Measurements from ENCODE around the gene WBP2NL.

Gene WBP2NL

GRCh38 chr22:42041784-42042183 lies 43.2 kb downstream of the WBP2NL start:
- CTCF ChIA-PET, result no interaction called here
- no peak overlapping the region for H3K27ac ChIP-seq

GRCh38 chr22:42050641-42051180 lies 52.1 kb downstream of the WBP2NL start:
- no peak for TF ChIP-seq CTCF (conservative IDR thresholded peaks at IDR 0.05; ENCODE audit: low read depth)
- H3K27ac ChIP-seq, result no peak overlapping the region
- DNase-seq (ENCODE audit: low spot score), result no peak
- CTCF ChIA-PET, result no interaction called here
- POLR2A ChIA-PET (ENCODE audit: low non-redundant PET), result no interaction called here

More at GRCh38 chr22:42041784-42042183, 43.2 kb downstream of the WBP2NL start:
- DNase-seq (ENCODE audit: low spot score), result no peak
- no peak for TF ChIP-seq CTCF (conservative IDR thresholded peaks at IDR 0.05; ENCODE audit: low read depth)
- POLR2A ChIA-PET (ENCODE audit: low non-redundant PET), result no interaction called here

- ChIA-PET CTCF (no interaction called here), POLR2A (ENCODE audit: low non-redundant PET) (no interaction called here)
- no peak overlapping the region for H3K27ac ChIP-seq
- TF ChIP-seq CTCF (conservative IDR thresholded peaks at IDR 0.05; ENCODE audit: low read depth), result no peak
- DNase-seq (ENCODE audit: low spot score), result no peak
These were observed 54.2 kb downstream of the WBP2NL start for GRCh38 chr22:42052765-42053164.

- TF ChIP-seq CTCF (conservative IDR thresholded peaks at IDR 0.05; ENCODE audit: low read depth), result no peak
- ChIA-PET POLR2A (ENCODE audit: low non-redundant PET) (no interaction called here), CTCF (no interaction called here)
- no peak for DNase-seq (ENCODE audit: low spot score)
- no peak overlapping the region for H3K27ac ChIP-seq
These were observed 58.3 kb downstream of the WBP2NL start for GRCh38 chr22:42056757-42057511.

- ChIA-PET POLR2A (ENCODE audit: low non-redundant PET) (no interaction called here), CTCF (no interaction called here)
- DNase-seq (ENCODE audit: low spot score), result no peak
- TF ChIP-seq CTCF (conservative IDR thresholded peaks at IDR 0.05; ENCODE audit: low read depth), result no peak
- H3K27ac ChIP-seq, result no peak overlapping the region
These were observed 61.9 kb downstream of the WBP2NL start for GRCh38 chr22:42060489-42060888.

GRCh38 chr22:42061041-42061440 lies 62.5 kb downstream of the WBP2NL start:
- no peak overlapping the region for H3K27ac ChIP-seq
- no peak for DNase-seq (ENCODE audit: low spot score)
- CTCF ChIA-PET, result no interaction called here
- no peak for TF ChIP-seq CTCF (conservative IDR thresholded peaks at IDR 0.05; ENCODE audit: low read depth)
- POLR2A ChIA-PET (ENCODE audit: low non-redundant PET), result no interaction called here

Measured in RWPE1 (cell line).